Neural cell (in vitro differentiated cells): ENCODE results near the gene RET. TPM values are rescaled to one million over a fixed set of nuclear protein-coding genes. Genes with fewer than 3 reads are reported as not detected.

Source experiments
- H2AFZ ChIP-seq: fragments of 200-600, 300-800 bp; sonication (generic), shearing (Covaris generic); 2 replicates; pipeline ENCODE4 v1.6.0; 2014; ENCODE audit warnings: low read depth, mild to moderate bottlenecking, antibody characterized with exemption, low read length, moderate library complexity
- H3F3A ChIP-seq: fragments of 200-600 bp; shearing (Covaris generic); 2 replicates; pipeline ENCODE4 v1.6.1; 2016; ENCODE audit warnings: mild to moderate bottlenecking, moderate library complexity, mixed read lengths, antibody characterized with exemption, low read length; ENCODE audit not compliant: insufficient read depth, poor library complexity, severe bottlenecking
- H3K27ac ChIP-seq: fragments of 200-600, 300-800 bp; sonication (generic), shearing (Covaris generic); 2 replicates; pipeline ENCODE4 v1.5.1; 2014; ENCODE audit warnings: mild to moderate bottlenecking, low read length, moderate library complexity
- H3K27me3 ChIP-seq: fragments of 300-800, 200-600 bp; sonication (generic), shearing (Covaris generic); 2 replicates; pipeline ENCODE4 v1.6.0; 2014; ENCODE audit warnings: mild to moderate bottlenecking, low read depth, low read length, moderate library complexity; ENCODE audit not compliant: insufficient read depth
- H3K36me3 ChIP-seq: fragments of 300-800, 200-600 bp; sonication (generic), shearing (Covaris generic); 2 replicates; pipeline ENCODE4 v1.5.1; 2014; ENCODE audit warnings: mild to moderate bottlenecking, antibody characterized with exemption, low read length, moderate library complexity; ENCODE audit not compliant: insufficient read depth
- H3K4me2 ChIP-seq: fragments of 300-800, 200-600 bp; sonication (generic), shearing (Covaris generic); 2 replicates; pipeline ENCODE4 v1.6.0; 2014; ENCODE audit warnings: mild to moderate bottlenecking, low read length
- H3K4me3 ChIP-seq: fragments of 300-800, 200-600 bp; sonication (generic), shearing (Covaris generic); 2 replicates; pipeline ENCODE4 v1.5.1; 2014; ENCODE audit warnings: mild to moderate bottlenecking, low read length, moderate library complexity
- H3K79me2 ChIP-seq: fragments of 200-600 bp; shearing (Covaris generic); replicated peaks from 2 replicates; pipeline ENCODE4 v1.6.0; 2014; ENCODE audit warnings: mild to moderate bottlenecking, low read length, moderate library complexity; ENCODE audit not compliant: insufficient read depth
- H3K9ac ChIP-seq: fragments of 300-800, 200-600 bp; sonication (generic), shearing (Covaris generic); 2 replicates; pipeline ENCODE4 v1.6.1; 2016; ENCODE audit warnings: mild to moderate bottlenecking, low read length, mixed read lengths
- H3K9me2 ChIP-seq: fragments of 200-600 bp; shearing (Covaris generic); 2 replicates; pipeline ENCODE4 v1.6.1; 2016; ENCODE audit warnings: mild to moderate bottlenecking, low read length, mixed read lengths; ENCODE audit not compliant: insufficient read depth
- H3K9me3 ChIP-seq: fragments of 200-600, 300-800 bp; sonication (generic), shearing (Covaris generic); 2 replicates; pipeline ENCODE4 v1.6.1; 2016; ENCODE audit warnings: mild to moderate bottlenecking, mixed run types, low read length, moderate library complexity, mixed read lengths
- H4K20me1 ChIP-seq: fragments of 200-600 bp; shearing (Covaris generic); 2 replicates; pipeline ENCODE4 v1.6.1; 2016; ENCODE audit warnings: mild to moderate bottlenecking, mixed run types; ENCODE audit not compliant: insufficient read depth
- CTCF ChIP-seq: fragments of 450-650 bp; IDR thresholded peaks from 2 replicates; pipeline ENCODE4 v1.5.1; 2014; ENCODE audit warnings: antibody characterized with exemption, mild to moderate bottlenecking, moderate library complexity; ENCODE audit not compliant: poor library complexity, severe bottlenecking
- EP300 ChIP-seq: fragments of 450-650 bp; conservative IDR thresholded peaks from 2 replicates; pipeline ENCODE4 v1.6.1; 2014; ENCODE audit warnings: antibody characterized with exemption, mild to moderate bottlenecking, moderate library complexity; ENCODE audit not compliant: poor library complexity, severe bottlenecking
- EZH2 ChIP-seq: fragments of 200-600, 300-800 bp; shearing (Covaris generic), sonication (generic); IDR thresholded peaks from 2 replicates; pipeline ENCODE4 v1.6.1; 2014; ENCODE audit warnings: antibody characterized with exemption, low read length, borderline replicate concordance, mild to moderate bottlenecking; ENCODE audit not compliant: insufficient read depth, poor library complexity, severe bottlenecking
- MXI1 ChIP-seq: fragments of 450-650 bp; conservative IDR thresholded peaks from 2 replicates; pipeline ENCODE4 v1.6.1; 2014; ENCODE audit warnings: antibody characterized with exemption, mild to moderate bottlenecking; ENCODE audit not compliant: poor library complexity, severe bottlenecking
- POLR2AphosphoS5 ChIP-seq: IDR thresholded peaks from 2 replicates; pipeline ENCODE4 v1.6.1; 2012
- RAD21 ChIP-seq: fragments of 450-650 bp; conservative IDR thresholded peaks from 2 replicates; pipeline ENCODE4 v1.6.1; 2014; ENCODE audit warnings: antibody characterized with exemption, mild to moderate bottlenecking, moderate library complexity
- REST ChIP-seq: IDR thresholded peaks from 2 replicates; pipeline ENCODE4 v1.6.1; 2012; ENCODE audit warnings: borderline replicate concordance
- SMC3 ChIP-seq: fragments of 450-650 bp; conservative IDR thresholded peaks from 2 replicates; pipeline ENCODE4 v1.6.1; 2014; ENCODE audit warnings: antibody characterized with exemption, mild to moderate bottlenecking, moderate library complexity; ENCODE audit not compliant: poor library complexity
- TAF1 ChIP-seq: IDR thresholded peaks from 2 replicates; pipeline ENCODE4 v1.6.1; 2012; ENCODE audit warnings: low read depth
- polyA plus RNA-seq: library from polyadenylated mRNA; depleted of rRNA; stranded (reverse); fragments of >200 nt; gene quantifications from 2 replicates; pipeline ENCODE4 v1.2.3, GENCODE V29; 2014

RET gene
- polyA plus RNA-seq, 1 donor from 2014 or later: 1.7 TPM

GRCh38 chr10:43056568-43057011 lies 20.3 kb upstream of the RET start:
- no peaks in the 10 kb centered on the region for H3K36me3 ChIP-seq
- H3K27me3 ChIP-seq: no peaks in the 10 kb centered on the region
- no peak overlapping the region for H3K4me2 ChIP-seq
- H3K27ac ChIP-seq: no peak overlapping the region
- H4K20me1 ChIP-seq: no peaks in the 10 kb centered on the region
- H3K4me3 ChIP-seq: no peak overlapping the region
- H3F3A ChIP-seq: no peaks in the 10 kb centered on the region
- H2AFZ ChIP-seq: no peak overlapping the region
- no peaks in the 10 kb centered on the region for H3K79me2 ChIP-seq
- no peaks in the 10 kb centered on the region for H3K9me2 ChIP-seq
- no peaks in the 10 kb centered on the region for H3K9me3 ChIP-seq
- H3K9ac ChIP-seq: no peak overlapping the region
- TF ChIP-seq EP300: no peak
- no peak for TF ChIP-seq EZH2
- TF ChIP-seq RAD21: no peak
- TF ChIP-seq POLR2AphosphoS5: no peak
- no peak for TF ChIP-seq TAF1
- TF ChIP-seq REST: no peak
- no peak for TF ChIP-seq SMC3
- no peak for TF ChIP-seq MXI1
- TF ChIP-seq CTCF: no peak

DNA sequence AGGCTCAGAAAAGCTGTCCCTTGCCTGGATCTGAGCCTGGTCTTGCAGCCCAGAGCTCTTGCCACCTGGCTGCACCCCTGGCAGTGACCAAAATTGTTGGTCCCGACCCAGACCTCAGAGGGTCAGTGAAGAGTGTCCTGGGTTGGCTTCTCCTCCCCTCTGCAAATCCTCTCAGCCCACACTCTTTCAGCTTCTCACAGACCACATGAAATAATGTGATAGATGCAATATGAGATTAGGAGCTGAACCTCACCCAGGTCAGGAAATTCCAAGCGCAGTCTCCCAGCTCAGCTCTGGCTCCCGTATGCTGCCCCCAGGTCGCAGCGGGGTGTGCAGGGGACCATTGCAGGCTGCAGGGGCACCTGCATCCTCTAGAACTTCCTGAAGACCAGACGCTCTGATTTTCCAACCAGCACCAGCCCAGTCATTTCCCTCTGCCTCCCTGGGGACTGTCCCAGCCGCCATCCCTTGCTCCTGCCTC lies 19.6 kb upstream of the RET start:
- H2AFZ ChIP-seq: no peak overlapping the region
- H3K9ac ChIP-seq: no peak overlapping the region

More for the DNA sequence above, 19.6 kb upstream of the RET start:
- TF ChIP-seq CTCF (no peak), EP300 (no peak), TAF1 (no peak), EZH2 (no peak), POLR2AphosphoS5 (no peak), MXI1 (no peak), RAD21 (no peak)
- Histone ChIP-seq H3K4me2 (no peak overlapping the region), H3K27me3 (no peaks in the 10 kb centered on the region), H3K9me2 (no peaks in the 10 kb centered on the region), H3K36me3 (no peaks in the 10 kb centered on the region), H3K4me3 (no peak overlapping the region), H3K79me2 (no peaks in the 10 kb centered on the region), H3F3A (no peaks in the 10 kb centered on the region), H4K20me1 (no peaks in the 10 kb centered on the region), H3K9me3 (no peaks in the 10 kb centered on the region), H3K27ac (no peak overlapping the region)
